HG02938 (cell line): Measurements from ENCODE around the gene SFXN2.
A peak's percentile ranks its signal among the peaks of the same experiment; 100 is the strongest.
"Not testable (repeated sequence)": the region's sequence is repeated elsewhere in the genome, so short reads cannot be mapped to it uniquely, and the experiment has no call there.

Source experiments
- ATAC-seq: cut with Tn5 transposase; IDR thresholded peaks from one replicate; pipeline ENCODE4 v1.9.1; 2021; ENCODE audit warnings: mild to moderate bottlenecking, moderate library complexity; ENCODE audit not compliant: unreplicated experiment

The SFXN2 gene

DNA sequence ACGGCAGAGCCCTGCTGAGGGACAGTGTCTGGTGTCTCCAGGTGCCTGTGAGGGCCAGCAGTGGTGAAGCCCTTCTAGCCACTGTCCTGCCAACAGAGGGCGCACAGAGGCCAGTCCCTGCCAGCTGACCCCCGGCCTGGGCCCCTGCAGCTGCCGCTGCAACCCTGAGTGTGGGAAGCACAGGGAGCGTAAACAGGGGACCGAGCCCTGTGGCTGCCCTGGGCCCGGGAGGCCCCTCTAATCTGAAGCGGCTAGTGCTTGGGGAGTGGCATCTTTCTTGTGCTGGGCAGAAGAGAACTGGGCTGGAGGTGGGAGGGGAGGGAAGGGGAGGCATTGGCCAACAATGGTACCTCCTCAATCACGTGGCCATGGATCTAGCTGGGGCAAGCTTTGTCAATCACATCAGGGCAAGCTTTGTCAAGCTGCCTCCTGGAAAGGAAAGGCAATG, 35.6 kb upstream of the SFXN2 start:
- no peak for ATAC-seq

DNA sequence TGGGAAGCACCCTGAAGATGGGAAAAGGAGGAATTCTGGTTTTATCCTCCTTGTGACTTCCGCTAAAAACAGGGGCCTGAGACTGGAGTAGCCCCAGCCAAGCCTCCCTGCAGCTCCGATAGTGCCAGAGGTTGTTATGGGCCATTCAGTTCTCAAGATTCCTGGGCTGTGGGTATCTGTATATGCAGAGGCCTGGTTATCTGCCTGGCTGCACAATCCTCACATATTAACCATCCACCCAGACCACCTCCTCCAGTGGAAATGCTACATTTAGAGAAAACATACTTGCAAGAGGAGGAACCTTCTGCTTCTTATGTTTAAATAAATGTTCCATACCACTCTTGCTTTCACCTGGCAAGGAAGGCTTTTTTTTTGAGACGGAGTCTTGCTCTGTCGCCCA, 34.8 kb upstream of the SFXN2 start:
- ATAC-seq = no peak

DNA sequence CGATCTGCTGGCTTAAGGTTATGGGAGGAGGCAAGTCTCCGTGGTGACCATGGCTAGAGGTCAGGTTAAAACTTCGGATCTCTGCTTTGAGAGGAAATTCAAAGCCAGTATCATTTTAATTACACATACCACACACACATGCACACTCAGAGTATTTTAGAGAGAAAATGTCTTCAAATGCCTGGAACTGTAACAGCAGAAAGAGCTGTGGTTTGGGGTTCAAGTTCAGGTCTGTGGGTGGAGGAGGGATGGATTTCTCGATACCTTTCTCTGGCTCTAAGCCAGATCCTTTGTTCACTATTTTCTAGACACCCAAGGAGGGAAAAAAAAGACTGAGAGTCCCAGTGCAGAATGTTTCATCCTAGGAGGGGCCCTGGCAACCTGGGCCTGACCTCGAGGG, 32.7 kb upstream of the SFXN2 start:
- no peak for ATAC-seq

DNA sequence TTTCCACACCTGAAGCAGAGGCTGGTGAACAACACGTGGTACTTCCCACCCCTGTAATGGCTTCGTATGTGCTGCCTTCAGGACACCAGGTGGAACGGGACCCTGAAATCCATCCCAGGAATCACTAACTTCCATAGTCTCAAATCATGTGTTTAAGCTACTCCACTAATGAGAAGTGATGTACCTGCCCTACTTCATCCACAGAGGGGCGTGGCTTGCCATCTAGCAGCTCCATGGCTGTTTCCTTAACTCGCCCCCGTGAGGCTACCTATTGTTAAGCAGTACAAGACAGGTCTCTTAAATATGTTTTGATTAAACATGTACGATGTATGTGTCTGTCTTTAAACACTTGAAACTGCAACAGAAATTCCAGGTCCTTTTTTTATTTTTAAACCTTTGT, 32.0 kb upstream of the SFXN2 start:
- no peak for ATAC-seq

DNA sequence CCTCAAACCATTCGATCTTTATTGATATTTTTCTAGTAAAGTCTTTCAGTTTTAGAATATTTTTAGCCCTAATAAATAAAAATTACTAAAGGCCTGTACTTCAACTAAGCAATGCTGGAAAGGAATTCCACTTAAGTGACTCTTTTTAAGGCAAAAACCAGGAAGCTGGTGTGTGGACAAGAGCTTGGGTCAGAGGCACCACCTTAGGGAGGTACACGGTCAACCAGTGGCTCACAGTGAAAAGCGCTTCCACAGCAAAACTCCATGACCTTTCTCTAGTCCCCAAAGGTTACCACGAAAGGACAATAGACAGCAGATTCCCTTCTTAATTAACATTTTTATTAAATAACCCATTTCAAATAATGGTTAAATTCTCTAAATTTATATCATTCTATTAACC, 31.5 kb upstream of the SFXN2 start:
- ATAC-seq = no peak

DNA sequence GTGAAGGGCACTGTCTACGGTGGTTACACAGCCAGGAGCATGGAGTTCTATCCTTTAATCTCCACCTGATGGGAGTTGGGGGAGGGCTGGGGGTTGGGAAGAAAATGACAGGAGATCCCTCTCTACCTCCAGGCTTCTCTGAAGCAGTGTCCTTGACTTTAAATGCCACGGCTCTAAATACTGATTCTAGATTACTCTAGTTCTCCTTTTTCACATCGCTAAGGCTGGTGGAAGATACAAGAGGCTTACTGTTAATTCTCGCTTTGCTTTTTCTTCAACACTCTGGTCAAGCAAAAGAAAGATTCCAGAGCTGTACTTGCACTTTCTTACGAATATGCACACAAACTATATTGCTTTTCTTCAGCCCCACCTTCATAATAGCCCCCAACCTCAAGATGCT, 30.7 kb upstream of the SFXN2 start:
- ATAC-seq = no peak

DNA sequence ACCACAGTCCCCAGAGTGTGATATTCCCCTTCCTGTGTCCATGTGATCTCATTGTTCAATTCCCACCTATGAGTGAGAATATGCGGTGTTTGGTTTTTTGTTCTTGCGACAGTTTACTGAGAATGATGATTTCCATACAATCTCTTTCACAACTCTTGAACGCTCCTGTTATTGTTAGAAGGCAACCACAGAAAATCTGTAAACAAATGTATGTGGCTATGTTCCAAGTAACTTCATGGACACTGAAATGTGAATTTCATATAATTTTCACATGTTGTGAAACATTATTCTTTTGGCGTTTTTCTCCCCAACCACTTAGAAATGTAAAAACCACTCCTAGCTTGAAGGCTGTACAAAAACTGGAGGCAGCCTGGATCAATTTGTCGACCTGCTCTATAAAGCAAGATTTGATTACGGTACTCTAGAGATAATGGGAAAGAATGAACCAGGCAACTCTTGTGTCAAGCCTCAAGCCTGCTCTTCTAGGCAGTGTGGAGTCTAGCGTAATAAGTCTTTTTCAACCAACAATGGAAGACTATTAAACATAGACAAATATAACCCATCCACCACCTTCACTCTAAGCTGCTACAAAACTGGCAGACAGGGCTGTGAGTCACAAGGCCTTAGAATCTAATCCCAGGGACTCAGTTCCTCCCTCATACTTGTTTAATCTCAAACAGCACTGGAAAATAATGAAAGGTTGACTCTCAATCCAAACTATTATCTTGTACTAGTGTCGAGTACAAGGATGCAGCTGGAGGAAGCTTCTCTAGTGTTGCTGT, 23.0 kb upstream of the SFXN2 start:
- no peak for ATAC-seq

DNA sequence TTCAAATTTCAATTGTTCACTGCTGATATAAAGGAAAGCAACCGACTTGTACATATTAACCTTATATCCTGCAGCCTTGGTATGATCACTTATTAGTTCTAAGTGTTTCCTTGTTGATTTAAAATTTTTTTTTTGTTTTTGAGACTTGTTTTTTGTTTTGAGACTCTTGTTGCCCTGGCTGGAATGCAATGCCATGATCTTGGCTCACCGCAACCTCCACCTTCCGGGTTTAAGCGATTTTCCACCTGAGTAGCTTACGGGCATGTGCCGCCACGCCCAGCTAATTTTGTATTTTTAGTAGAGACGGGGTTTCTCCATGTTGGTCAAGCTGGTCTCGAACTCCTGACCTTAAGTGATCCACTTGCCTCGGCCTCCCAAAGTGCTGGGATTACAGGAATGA, 19.0 kb upstream of the SFXN2 start:
- ATAC-seq = not testable (repeated sequence)

DNA sequence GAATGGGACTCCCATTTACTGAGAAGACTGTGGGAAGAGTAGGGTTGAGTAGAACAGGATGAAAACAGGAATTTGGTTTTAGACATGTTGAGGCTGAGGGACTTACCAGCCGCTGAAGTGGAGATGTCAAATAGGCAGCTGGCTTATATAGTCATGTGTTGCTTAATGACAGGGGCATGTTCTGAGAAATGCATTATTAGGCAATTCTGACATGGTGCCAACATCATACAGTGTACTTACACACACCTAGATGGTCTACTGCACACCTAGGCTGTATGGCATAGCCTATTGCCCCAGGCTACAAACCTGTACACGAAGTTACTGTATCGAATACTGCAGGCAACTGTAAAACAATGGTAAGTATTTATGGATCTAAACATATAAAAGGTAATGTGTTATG, 17.7 kb upstream of the SFXN2 start:
- no peak for ATAC-seq

DNA sequence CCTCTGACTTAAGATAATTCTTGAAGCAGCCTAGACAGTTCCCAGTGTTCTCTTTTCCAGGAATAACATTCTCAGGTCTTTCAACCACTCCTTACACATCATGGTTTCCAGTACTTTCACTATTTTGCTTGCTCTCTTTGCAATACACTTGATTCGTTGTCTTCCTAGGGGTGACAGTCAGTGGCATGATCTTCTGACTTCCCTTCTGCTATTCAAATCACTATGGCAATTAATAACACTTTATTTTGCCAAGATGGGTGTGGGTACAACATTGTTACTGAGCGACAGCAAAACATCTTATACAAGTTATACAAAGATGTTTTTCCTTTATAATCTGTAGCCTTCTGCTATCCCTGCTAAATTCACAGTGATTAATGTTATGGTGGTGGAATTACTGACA, 15.5 kb upstream of the SFXN2 start:
- no peak for ATAC-seq

DNA sequence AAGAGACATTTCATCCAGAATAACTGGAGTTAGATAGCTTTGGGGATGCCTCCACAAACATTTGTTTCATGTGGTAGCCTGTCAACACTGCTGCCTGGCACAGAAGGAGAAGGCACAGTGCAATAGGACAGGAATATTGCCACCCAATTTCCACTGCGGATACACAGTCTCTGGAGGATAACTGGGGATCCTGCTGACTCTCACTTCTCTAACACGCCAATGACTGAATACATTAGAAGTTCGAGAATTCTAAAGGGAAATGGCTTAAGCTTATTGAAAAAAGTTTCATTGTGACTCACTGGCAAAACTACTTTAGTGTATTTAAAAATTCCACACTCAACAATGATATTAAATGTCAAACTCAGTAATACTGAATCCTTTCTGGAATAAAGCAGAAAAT, 13.2 kb upstream of the SFXN2 start:
- no peak for ATAC-seq

DNA sequence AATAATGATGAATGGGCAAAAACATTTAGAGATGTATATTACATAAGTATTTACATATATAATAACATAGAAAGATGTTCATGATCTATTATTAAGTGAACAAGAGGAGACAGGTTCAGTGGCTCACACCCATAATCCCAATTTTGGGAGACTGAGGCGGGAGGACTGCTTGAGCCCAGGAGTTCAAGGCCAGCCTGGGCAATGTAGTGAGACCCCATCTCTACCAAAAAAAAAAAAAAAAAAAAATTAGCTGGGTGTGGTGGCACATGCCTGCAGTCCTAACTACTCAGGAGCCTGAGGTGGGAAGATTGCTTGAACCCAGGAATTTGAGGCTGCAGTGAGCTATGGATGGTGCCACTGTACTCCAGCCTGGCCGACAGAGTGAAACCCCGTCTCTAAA, 12.6 kb upstream of the SFXN2 start:
- no peak for ATAC-seq

DNA sequence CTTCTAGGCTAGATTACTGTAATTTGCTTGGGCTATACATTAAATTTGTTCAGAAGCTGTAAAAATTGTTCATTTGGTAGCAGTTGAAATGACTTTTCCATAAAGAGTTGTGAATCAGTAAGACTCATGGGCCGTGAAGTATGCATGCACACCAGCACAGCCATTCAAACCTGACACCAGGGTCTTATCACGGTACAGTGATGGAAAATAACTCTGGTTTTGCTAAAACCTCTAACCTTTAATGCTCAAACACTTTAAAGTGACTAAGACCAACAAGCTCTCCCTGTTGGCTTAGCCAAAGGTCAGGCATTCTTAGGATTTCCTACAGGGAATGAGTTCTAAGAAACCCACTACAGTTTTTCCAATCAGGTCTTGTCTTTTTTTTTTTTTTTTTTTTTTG, 11.7 kb upstream of the SFXN2 start:
- no peak for ATAC-seq

DNA sequence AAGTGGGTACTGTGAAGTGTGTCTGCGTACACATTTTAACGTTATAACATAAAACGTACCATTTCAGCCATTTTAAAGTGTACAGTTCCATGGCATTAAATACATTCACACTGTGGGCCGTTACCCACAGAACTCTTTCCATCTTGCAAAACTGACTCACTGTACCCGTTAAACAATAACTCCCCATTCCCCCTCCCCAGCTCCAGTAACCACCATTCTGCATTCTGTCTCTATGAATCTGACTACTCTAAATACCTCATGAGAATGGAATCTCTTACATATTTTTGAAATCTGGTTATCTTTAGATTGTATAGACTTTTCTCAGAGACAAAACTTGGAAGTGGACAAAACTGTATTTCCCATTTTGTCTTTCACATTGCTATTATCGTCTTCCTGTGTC, 9.5 kb upstream of the SFXN2 start:
- no peak for ATAC-seq

DNA sequence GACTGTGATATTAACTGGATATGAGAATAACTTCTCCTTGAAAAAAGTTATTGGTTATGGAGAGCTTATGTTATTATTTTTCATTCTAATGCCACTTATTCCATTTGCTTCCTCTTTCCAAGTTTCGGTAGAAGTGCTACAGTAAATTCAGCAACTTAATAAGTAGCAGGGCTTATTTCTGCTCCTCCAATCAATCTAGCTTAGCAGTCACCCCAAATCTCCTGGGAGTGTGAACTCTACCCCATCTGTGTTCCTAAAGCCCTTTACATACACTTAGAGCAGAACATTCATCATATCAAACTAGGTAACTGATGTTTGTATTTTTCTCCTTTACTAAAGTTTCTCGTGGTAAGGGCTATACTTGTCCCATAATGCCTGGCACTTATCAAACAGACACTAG, 8.9 kb upstream of the SFXN2 start:
- ATAC-seq = no peak

DNA sequence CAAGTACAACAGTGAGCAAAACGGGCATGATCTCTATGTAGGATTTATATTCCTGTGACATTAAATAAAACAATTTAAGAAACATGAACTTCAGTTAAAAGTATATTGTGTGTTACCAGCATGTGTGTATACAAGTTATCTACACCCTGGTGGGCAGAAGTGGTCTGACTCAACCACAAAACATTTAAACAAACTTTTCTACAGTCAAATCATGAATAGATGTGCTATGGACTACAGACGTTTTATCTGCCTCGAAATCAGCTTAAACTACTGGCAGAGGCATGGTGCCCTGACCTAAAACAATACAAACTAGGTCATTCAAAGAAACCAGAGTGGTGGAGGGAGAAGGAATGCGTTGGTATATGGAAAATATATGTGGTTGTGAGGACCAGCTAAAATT, 3.8 kb upstream of the SFXN2 start:
- ATAC-seq = no peak

DNA sequence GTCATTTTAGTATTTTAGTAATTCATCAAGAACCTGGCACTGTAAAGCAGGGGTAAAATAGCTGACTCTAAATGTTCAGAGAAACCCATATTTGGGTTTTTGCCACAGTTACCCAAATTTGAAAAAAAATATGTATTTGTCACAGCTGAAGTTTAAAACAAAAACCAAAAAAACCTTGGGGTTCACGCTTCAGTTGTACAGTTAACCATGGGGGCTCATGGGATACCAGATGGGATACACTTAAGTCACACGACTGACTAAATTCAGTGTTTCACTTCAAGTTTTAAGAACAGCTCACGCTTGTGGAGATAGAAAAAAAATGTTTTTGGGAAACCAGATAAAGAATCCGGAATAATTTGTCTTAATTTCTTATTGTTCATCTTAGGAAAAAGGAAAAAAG, 2.3 kb upstream of the SFXN2 start:
- ATAC-seq = no peak

DNA sequence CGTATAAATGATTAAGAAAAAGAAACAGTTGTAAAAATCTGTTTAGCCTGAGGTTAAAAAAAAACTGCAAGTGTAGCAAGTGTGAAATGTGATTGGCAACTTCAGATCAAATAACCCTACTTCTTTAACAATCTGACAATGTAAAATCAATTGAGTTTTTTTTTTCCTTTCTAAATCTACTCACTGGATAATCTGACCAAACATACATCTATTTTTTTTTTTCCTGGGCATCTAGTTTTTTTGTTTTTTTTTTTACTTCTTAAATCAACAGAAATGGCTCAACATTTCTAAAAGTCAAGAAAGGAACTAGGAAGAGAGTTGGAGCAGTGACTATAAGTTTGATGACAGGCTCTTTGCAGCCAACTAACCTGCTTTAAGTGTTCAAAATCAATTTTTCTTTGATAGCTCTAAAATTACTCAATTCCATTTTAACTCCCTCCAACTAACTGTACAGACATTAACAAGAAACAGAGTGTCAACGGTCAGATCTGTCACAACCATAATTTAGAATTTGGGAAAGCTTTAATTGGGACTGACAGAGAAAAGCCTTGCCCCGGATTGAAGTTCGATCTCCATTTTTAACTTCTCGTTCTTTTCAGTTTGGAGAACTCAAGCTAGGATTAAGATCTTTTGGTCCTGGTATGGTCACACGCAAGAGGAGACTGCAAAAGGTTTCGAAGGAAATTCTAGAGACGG, 1.4 kb upstream of the SFXN2 start:
- no peak for ATAC-seq

DNA sequence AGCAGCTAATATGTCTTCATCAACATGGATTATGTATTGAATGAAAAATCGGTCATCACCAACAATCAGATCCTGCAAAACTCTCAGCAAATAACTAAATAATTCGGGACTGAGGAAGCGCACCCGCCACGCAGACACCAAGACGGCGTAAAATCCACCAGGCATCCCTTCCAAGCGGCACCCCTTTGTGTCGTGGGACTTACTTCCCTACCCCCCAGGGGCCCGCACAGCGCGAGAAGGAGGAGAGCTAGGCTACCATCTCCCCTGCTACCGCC, 960 bp upstream of the SFXN2 start:
- no peak for ATAC-seq

DNA sequence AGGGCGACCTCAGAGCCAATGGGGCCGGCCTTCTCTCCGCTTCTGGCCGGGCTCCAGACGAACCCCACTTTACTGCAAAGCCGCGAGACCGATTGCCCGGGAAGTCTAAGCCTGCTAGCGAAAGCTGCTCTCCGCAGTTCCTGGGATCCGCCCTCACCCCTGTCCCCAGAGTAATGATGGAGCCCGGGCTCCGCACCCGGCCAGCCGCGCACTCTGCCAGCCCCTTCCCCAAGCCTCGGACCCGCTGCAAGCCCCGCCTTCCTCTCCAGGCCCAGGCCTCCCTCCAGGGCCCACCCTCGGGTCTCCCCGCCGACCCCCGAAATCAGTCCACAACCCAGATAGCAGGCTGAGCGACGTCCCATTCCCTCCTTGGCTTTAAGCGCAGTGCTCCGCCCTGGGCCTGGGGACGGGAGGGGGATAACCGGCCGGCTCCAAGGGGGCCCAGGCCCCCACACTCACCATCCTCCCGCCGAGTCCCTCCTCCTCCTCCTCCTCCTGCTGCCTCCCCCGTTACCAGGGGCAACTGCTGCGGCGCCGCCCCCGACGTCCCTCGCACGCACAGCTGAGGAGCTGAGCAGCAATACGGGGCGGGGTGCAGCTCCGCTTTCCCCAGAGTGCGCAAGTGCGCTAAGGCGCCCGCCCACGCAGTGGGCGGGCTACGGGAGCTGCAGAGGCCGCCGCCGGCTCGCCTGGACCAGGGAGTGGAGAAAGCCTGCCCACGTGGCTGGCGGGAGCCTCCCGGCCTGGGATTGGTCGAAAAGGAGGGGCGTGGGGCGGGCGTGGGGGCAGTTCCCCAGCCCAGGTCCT, 419 bp upstream of the SFXN2 start, which contains the start of gene ARL3:
Gene ARL3 (minus strand): TSS at position 584 of the 807 bp plus-strand sequence. CDS start 122 bp downstream, at position 462.
- peak; percentile 73 for ATAC-seq

DNA sequence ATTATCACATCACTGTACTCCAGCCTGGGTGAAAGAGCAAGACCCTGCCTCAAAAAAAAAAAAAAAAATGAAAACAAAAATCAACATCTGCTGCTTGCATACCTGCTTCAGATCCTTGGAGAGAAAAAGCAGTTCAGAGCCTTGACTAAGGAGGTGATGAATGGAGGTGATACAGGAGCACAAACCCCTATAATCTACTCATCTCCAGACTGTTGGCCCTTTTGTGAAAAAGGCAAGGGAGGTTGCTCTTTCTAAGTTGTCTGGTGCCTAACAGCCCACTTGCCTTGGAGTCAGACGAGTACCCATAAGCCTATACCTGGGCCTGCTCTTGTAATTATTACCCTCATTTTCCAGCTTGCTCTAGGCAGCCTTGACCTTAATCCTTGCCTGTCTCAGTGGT, 1.4 kb downstream of the SFXN2 start:
- ATAC-seq = no peak
